ENCODE data around the gene TMEM126A. TPM values are rescaled to one million over a fixed set of nuclear protein-coding genes. Genes with fewer than 3 reads are reported as not detected.

Gene TMEM126A
- total RNA-seq, 1 donor = 34.4 TPM

DNA sequence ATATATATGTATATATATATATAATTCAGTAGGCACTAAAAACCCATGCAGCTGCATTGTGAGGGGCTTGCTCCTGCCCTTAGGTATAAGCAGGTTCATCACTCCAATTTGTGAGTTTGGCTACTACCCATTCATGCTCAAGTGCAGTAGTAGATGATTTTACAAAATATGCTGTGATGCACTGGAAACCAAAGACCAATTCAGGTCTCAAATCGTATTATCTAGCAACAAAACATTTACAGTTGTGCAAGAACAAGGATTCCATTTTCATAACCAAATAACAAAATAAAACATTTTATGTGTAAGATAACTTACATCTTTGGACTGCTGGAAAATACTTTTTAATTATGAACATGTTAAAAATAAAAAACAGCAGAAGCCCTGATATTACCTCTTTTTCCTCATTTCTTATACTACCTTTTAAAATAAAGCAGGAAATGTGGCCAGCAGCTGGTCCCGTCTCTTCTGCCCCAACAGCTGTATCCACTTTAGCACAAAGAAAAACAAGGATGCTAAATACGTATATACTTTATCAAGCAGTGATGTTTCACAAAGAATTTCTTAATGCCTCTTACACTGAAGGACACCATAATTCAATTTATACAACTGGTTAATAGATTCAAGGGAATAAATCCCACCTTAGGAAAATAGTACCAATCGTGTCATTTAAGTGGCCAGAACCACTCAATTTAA lies 14.4 kb downstream of the TMEM126A start:
- peak overlapping the region; percentile 97 for H3K27ac ChIP-seq (ENCODE audit: low read depth, low read length)
- H4K20me1 ChIP-seq (ENCODE audit: insufficient read depth, low read length) = peaks cover 45% of the 10 kb centered on the region
- no peak overlapping the region for H2AFZ ChIP-seq (ENCODE audit: low read length)
- H3K4me1 ChIP-seq (ENCODE audit: insufficient read depth, low read length) = peaks cover 23% of the 10 kb centered on the region
- H3K79me2 ChIP-seq (ENCODE audit: insufficient read depth, low read length) = peaks cover 67% of the 10 kb centered on the region
- no peaks in the 10 kb centered on the region for H3K27me3 ChIP-seq (ENCODE audit: insufficient read depth, low read length)
- H3K4me2 ChIP-seq (ENCODE audit: insufficient read depth, low read length) = peak overlapping the region; percentile 90
- no peaks in the 10 kb centered on the region for H3K9me3 ChIP-seq (ENCODE audit: low read depth, low read length)
- TF ChIP-seq CTCF (IDR thresholded peaks at IDR 0.05; ENCODE audit: extremely low read depth, low read depth, low read length) = no peak
- peak; percentile 45 for DNase-seq (ENCODE audit: insufficient read length, low spot score, missing footprints)
- H3K4me3 ChIP-seq (ENCODE audit: insufficient read depth, low read length) = peak overlapping the region; percentile 91
- H3K36me3 ChIP-seq (ENCODE audit: insufficient read depth, low read length) = peaks cover 28% of the 10 kb centered on the region

- Histone ChIP-seq H4K20me1 (ENCODE audit: insufficient read depth, low read length) (peaks cover 45% of the 10 kb centered on the region), H2AFZ (ENCODE audit: low read length) (no peak overlapping the region), H3K9me3 (ENCODE audit: low read depth, low read length) (no peaks in the 10 kb centered on the region), H3K4me2 (ENCODE audit: insufficient read depth, low read length) (peak overlapping the region; percentile 90), H3K27ac (ENCODE audit: low read depth, low read length) (peak overlapping the region; percentile 97), H3K4me3 (ENCODE audit: insufficient read depth, low read length) (peak overlapping the region; percentile 91), H3K36me3 (ENCODE audit: insufficient read depth, low read length) (peaks cover 18% of the 10 kb centered on the region), H3K27me3 (ENCODE audit: insufficient read depth, low read length) (no peaks in the 10 kb centered on the region), H3K4me1 (ENCODE audit: insufficient read depth, low read length) (peaks cover 23% of the 10 kb centered on the region), H3K79me2 (ENCODE audit: insufficient read depth, low read length) (peaks cover 60% of the 10 kb centered on the region)
- peak; percentile 74 for DNase-seq (ENCODE audit: insufficient read length, low spot score, missing footprints)
- no peak for TF ChIP-seq CTCF (IDR thresholded peaks at IDR 0.05; ENCODE audit: extremely low read depth, low read depth, low read length)
Observed at GRCh38 chr11:85663080-85663752, 15.4 kb downstream of the TMEM126A start.

DNA sequence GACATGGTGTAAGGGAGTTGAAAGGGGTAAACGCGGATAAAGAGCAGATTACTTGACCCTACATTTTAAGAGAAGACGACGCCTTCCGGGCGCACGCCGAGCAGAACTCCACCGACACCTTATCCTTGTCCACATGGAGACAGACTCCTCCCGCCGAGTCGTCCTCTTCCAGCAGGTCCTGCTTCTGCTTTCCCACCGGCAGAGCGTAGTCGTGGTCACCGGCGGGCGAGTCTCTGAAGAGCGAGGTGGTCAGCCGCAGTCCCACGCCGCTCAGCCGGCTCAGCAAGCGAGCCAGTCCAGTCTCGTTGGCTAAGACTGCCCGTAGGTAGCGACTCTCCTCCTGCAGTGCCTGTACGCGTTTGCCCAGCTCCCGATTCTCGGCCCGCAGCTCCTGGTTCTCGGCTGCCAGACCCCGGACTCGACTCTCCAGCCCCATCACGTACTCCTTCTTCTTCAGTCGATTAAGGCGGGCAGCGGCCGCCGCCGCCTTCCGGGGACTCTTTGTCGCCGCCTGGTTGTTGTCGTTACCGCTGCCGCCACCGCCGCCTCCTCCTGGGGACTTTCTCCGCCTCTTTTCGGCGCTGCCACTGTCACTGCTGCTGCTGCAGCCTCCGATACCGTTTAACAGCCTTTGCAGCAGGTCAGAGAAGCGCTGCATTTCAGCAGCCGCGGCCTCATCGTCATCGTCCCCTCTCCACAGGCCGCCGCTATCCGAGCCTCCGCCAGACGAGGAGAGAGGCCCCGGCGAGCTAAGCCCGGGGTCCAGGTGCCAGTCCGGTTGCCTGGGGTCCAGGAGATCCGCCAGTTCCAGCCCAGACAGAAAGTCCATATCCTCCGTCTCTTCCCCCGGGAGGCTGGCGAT lies 16.2 kb downstream of the TMEM126A start:
- peak; percentile 76 for DNase-seq (ENCODE audit: insufficient read length, low spot score, missing footprints)
- no peaks in the 10 kb centered on the region for H3K27me3 ChIP-seq (ENCODE audit: insufficient read depth, low read length)
- peak; percentile 28 for TF ChIP-seq CTCF (IDR thresholded peaks at IDR 0.05; ENCODE audit: extremely low read depth, low read depth, low read length)
- no peaks in the 10 kb centered on the region for H3K9me3 ChIP-seq (ENCODE audit: low read depth, low read length)
- peak overlapping the region; percentile 91 for H3K4me3 ChIP-seq (ENCODE audit: insufficient read depth, low read length)
- peaks cover 10% of the 10 kb centered on the region for H3K36me3 ChIP-seq (ENCODE audit: insufficient read depth, low read length)
- peak overlapping the region; percentile 90 for H3K4me2 ChIP-seq (ENCODE audit: insufficient read depth, low read length)
- H3K4me1 ChIP-seq (ENCODE audit: insufficient read depth, low read length) = peaks cover 23% of the 10 kb centered on the region
- peaks cover 54% of the 10 kb centered on the region for H3K79me2 ChIP-seq (ENCODE audit: insufficient read depth, low read length)
- H2AFZ ChIP-seq (ENCODE audit: low read length) = peak overlapping the region; percentile 30
- H4K20me1 ChIP-seq (ENCODE audit: insufficient read depth, low read length) = peaks cover 43% of the 10 kb centered on the region
- peak overlapping the region; percentile 97 for H3K27ac ChIP-seq (ENCODE audit: low read depth, low read length)

All from osteoblast (primary cell).